GM12878 (cell line): Measurements from ENCODE around the gene TXNRD1. TPM values are rescaled to one million over a fixed set of nuclear protein-coding genes. Genes with fewer than 3 reads are reported as not detected.

Source experiments
- ATAC-seq: fragments of 200-7000 bp; cut with Tn5 transposase; 3 replicates; pipeline ENCODE4 v1.9.1; 2020; ENCODE audit warnings: mild to moderate bottlenecking, moderate library complexity
- BruUV-seq: library from RNA; stranded (reverse); fragments of 400-500 nt; replicated peaks from 2 replicates; lab custom pipeline; 2021; lab: Mats Ljungman, UMichigan
- CTCF ChIA-PET: fragments of 300-600 bp; sonication (Branson Sonifier 250); formaldehyde crosslinking; extraction: SDS; loops from one replicate; lab custom pipeline; 2021; ENCODE audit warnings: inconsistent platforms; lab: Yijun Ruan, JAX
- POLR2A ChIA-PET: fragments of 350-600 bp; formaldehyde crosslinking; extraction: SDS; loops from one replicate; lab custom pipeline; 2021; ENCODE audit warnings: inconsistent platforms; lab: Charles Lee
- RAD21 ChIA-PET: fragments of 300-600 bp; sonication (Branson Sonifier 250); formaldehyde crosslinking; loops from one replicate; lab custom pipeline; 2023; ENCODE audit warnings: antibody characterized with exemption; ENCODE audit not compliant: unreplicated experiment; lab: Charles Lee
- SMC1A ChIA-PET: fragments of 300-600 bp; sonication (Branson Sonifier 250); formaldehyde crosslinking; loops from one replicate; lab custom pipeline; 2023; ENCODE audit not compliant: unreplicated experiment, uncharacterized antibody; lab: Charles Lee
- DNase-seq: peaks from one replicate; pipeline ENCODE4 v3.0.0-alpha.2; 2011; ENCODE audit warnings: low read depth, low spot score
- FAIRE-seq: peaks from 3 replicates; lab custom pipeline; 2011; peaks lifted over from hg19 to GRCh38; lab: Jason Lieb, UNC
- H2AFZ ChIP-seq: 2 replicates; pipeline ENCODE4 v1.6.0; 2011; ENCODE audit warnings: low read depth, low read length, control low read depth; ENCODE audit not compliant: control insufficient read depth
- H3K27ac ChIP-seq: 2 replicates; pipeline ENCODE4 v1.5.1; 2011; ENCODE audit warnings: control low read depth; ENCODE audit not compliant: control insufficient read depth, insufficient read depth
- H3K27me3 ChIP-seq, 2 experiments: replicated peaks in 1 of 2; 2 replicates each; pipeline versions ENCODE4 v1.6.0 to v1.6.1; 2011; ENCODE audit warnings: low read length in 1 of 2; ENCODE audit not compliant: control insufficient read depth in 2 of 2, insufficient read depth in 2 of 2
- H3K36me3 ChIP-seq, 2 experiments: 2 replicates each; pipeline ENCODE4 v1.5.1; 2011; ENCODE audit warnings: low read length in 1 of 2; ENCODE audit not compliant: control insufficient read depth in 2 of 2, insufficient read depth in 2 of 2
- H3K4me1 ChIP-seq: 2 replicates; pipeline ENCODE4 v1.6.1; 2011; ENCODE audit warnings: mild to moderate bottlenecking, low read length, moderate library complexity, mixed read lengths; ENCODE audit not compliant: control insufficient read depth, insufficient read depth
- H3K4me2 ChIP-seq: 2 replicates; pipeline ENCODE4 v1.6.0; 2011; ENCODE audit warnings: control low read depth; ENCODE audit not compliant: control insufficient read depth, insufficient read depth
- H3K4me3 ChIP-seq: fragments of 200-600 bp; sonication (generic); 2 replicates; pipeline ENCODE4 v1.5.1; 2016
- H3K79me2 ChIP-seq: 2 replicates; pipeline ENCODE4 v1.6.0; 2011; ENCODE audit warnings: low read length; ENCODE audit not compliant: control insufficient read depth, insufficient read depth
- H3K9ac ChIP-seq: 2 replicates; pipeline ENCODE4 v1.8.0; 2011; ENCODE audit warnings: low read length, control low read depth, mixed read lengths; ENCODE audit not compliant: control insufficient read depth, insufficient read depth
- H3K9me3 ChIP-seq: replicated peaks from 3 replicates; pipeline ENCODE4 v1.5.1; 2011; ENCODE audit warnings: mild to moderate bottlenecking, low read length; ENCODE audit not compliant: control insufficient read depth, insufficient read depth
- H4K20me1 ChIP-seq: 2 replicates; pipeline ENCODE4 v1.6.0; 2011; ENCODE audit not compliant: control insufficient read depth, insufficient read depth
- ATF7 ChIP-seq: fragments of 450-650 bp; IDR thresholded peaks from 2 replicates; pipeline ENCODE4 v1.6.1; 2016; ENCODE audit warnings: low read depth, mild to moderate bottlenecking
- CBX5 ChIP-seq: sonication (generic); IDR thresholded peaks from 2 replicates; pipeline ENCODE4 v1.6.1; 2016; ENCODE audit warnings: low read depth, moderate library complexity, mild to moderate bottlenecking, inconsistent platforms
- IKZF1 ChIP-seq: fragments of 450-650 bp; conservative IDR thresholded peaks from 2 replicates; pipeline ENCODE4 v1.6.1; 2017; ENCODE audit warnings: antibody characterized with exemption, mild to moderate bottlenecking
- IRF3 ChIP-seq: fragments of 450-650 bp; IDR thresholded peaks from 2 replicates; pipeline ENCODE4 v1.6.1; 2014; ENCODE audit warnings: mild to moderate bottlenecking
- IRF5 ChIP-seq: fragments of 450-650 bp; IDR thresholded peaks from 2 replicates; pipeline ENCODE4 v1.6.1; 2017; ENCODE audit warnings: borderline replicate concordance
- JUNB ChIP-seq: IDR thresholded peaks from 2 replicates; pipeline ENCODE4 v1.6.1; 2016; ENCODE audit warnings: antibody characterized with exemption, mild to moderate bottlenecking
- KLF5 ChIP-seq: fragments of 450-650 bp; IDR thresholded peaks from 2 replicates; pipeline ENCODE4 v1.6.1; 2014; ENCODE audit warnings: mild to moderate bottlenecking; ENCODE audit not compliant: partially characterized antibody
- NBN ChIP-seq: fragments of 450-650 bp; IDR thresholded peaks from 2 replicates; pipeline ENCODE4 v1.6.1; 2016
- TCF3 ChIP-seq: IDR thresholded peaks from 2 replicates; pipeline ENCODE4 v1.6.1; 2012; ENCODE audit warnings: low read depth, mild to moderate bottlenecking, low read length, borderline replicate concordance; ENCODE audit not compliant: insufficient read depth
- USF2 ChIP-seq: IDR thresholded peaks from 2 replicates; pipeline ENCODE4 v1.6.1; 2011; ENCODE audit warnings: low read depth, low read length, improper control_type of control experiment, borderline replicate concordance
- YBX1 ChIP-seq: fragments of 450-650 bp; IDR thresholded peaks from 2 replicates; pipeline ENCODE4 v1.6.1; 2016; ENCODE audit warnings: antibody characterized with exemption
- ZNF687 ChIP-seq: fragments of 450-650 bp; IDR thresholded peaks from 2 replicates; pipeline ENCODE4 v1.6.1; 2017; ENCODE audit warnings: mild to moderate bottlenecking, moderate library complexity
- WGBS: methylation state at CpG from one replicate; pipeline ENCODE4 v1.1.6; 2016; ENCODE audit warnings: low lambda C conversion rate; ENCODE audit not compliant: insufficient replicate concordance, insufficient coverage; ENCODE audit errors: missing lambda C conversion rate; 5-methylcytosine and 5-hydroxymethylcytosine counted together
- in situ Hi-C: fragments of 300-500 bp; cut with MboI; formaldehyde crosslinking; loops from 9 replicates; pipeline ENCODE4 v1.14.3; 2018; ENCODE audit warnings: mixed read lengths
- intact Hi-C: fragments of 100-400 bp; cut with micrococcal nuclease; formaldehyde crosslinking; loops from one replicate; pipeline ENCODE4 v1.14.2; 2022; ENCODE audit not compliant: unreplicated experiment
- polyA plus RNA-seq, 11 experiments: library from polyadenylated mRNA; depleted of rRNA in 4 of 11; unstranded in 6 of 11; stranded (reverse) in 5 of 11; fragments of >200 nt; fragmentation: Nextera tagmentation in 4 of 11; fragmentation: Illumina TruSeq in 1 of 11; extraction: Ambion mirVana in 4 of 11; extraction: Trizol in 1 of 11; gene quantifications; 1 replicate in 1 of 11; 2 replicates in 10 of 11; pipeline versions ENCODE4 v1.2.1 to v1.2.3, GENCODE V29; 2011 to 2016; ENCODE audit warnings: inconsistent platforms in 2 of 11, missing spikeins in 2 of 11, low read depth in 1 of 11
- total RNA-seq, 4 experiments: library from RNA; depleted of rRNA in 3 of 4; stranded (reverse); fragments of >200 nt in 3 of 4; fragmentation: Illumina TruSeq in 1 of 4; extraction: Trizol in 1 of 4; gene quantifications; 2 replicates each; pipeline versions ENCODE4 v1.2.1 to v1.2.3, GENCODE V29; 2013 to 2021

The TXNRD1 gene
- total and polyA plus RNA-seq, 10 of the 15 experiments (the other 5 are each of a cell fraction or from before 2014, with no cell fraction given) = 52.6 to 84.6 (median 67.8) TPM

DNA sequence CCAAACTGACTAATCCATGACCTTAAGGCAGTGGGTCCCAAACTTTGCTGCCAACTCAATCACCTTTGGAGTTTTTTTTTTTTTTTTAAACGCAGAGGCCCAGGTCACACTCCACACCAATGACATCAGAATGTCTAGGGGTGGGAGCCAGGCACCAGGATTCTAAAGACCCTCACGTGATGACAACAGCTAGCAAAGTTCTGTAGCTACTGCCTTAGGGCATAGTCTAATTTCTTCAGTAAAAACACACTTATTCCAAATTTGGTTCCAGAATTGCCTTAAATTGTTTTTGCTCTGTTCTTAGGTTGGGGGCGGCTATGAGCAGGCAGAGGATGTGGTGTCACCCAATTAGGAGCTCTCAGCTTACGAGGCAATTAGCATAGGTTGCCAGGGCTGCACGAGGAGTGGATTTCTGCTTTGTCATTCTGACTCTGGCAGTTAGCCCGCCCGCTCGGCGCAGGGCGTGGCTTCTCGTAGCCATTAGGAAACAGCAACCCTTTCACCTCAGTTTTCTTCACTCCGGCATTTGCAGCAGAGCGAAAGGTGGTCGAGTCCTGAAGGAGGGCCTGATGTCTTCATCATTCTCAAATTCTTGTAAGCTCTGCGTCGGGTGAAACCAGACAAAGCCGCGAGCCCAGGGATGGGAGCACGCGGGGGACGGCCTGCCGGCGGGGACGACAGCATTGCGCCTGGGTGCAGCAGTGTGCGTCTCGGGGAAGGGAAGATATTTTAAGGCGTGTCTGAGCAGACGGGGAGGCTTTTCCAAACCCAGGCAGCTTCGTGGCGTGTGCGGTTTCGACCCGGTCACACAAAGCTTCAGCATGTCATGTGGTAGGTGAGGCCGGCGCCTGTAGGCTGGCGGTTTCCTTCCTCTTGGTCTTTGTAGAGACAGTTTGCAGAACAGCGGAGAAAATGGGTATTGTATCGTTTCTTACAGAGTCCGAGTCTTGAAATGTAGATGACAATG is 71.2 kb downstream of the TXNRD1 start:
- Histone ChIP-seq H3K27ac (peak overlapping the region; percentile 89), H3K9ac (peak overlapping the region; percentile 87), H3K79me2 (peaks cover 41% of the 10 kb centered on the region), H3K9me3 (no peaks in the 10 kb centered on the region), H3K27me3 (no peaks in the 10 kb centered on the region), H3K4me2 (peak overlapping the region; percentile 81), H2AFZ (peak overlapping the region; percentile 80), H4K20me1 (no peaks in the 10 kb centered on the region), H3K4me1 (peaks cover 8% of the 10 kb centered on the region), H3K4me3 (peak overlapping the region; percentile 89), H3K36me3 (peaks cover 0 to 3% of the 10 kb centered on the region in 2 experiments; a peak in 1 of 4 replicates)
- DNase-seq (peak; percentile 94), ATAC-seq (peak; percentile 93), FAIRE-seq (peak; percentile 99)
- RAD21 ChIA-PET = interaction anchor here (0.9 to 5.6 kb wide), 12 partner anchors 11 to 403 kb away, joined by 3 to 41 read pairs (median 6); partner anchors contain the start of genes EID3, HCFC2, HSP90B1 and NFYB
- in situ Hi-C loops (no loop called here), intact Hi-C loops (loop anchor here (5.0 to 10.0 kb wide), 3 partner anchors 154 to 322 kb away; partner anchors contain the start of genes HCFC2 and TDG)
- CTCF ChIA-PET = interaction anchor here (1.0 to 4.1 kb wide), 11 partner anchors 11 to 148 kb away, joined by 3 to 24 read pairs (median 5); partner anchors contain the start of genes EID3, NFYB and TXNRD1
- TSS peak; percentile 76 for BruUV-seq
- under 1% methylated on average over 40 of the region's 40 CpGs for WGBS
- POLR2A ChIA-PET = interaction anchor here (0.6 to 4.7 kb wide), 11 partner anchors 10 to 821 kb away, joined by 3 to 56 read pairs (median 5); partner anchors contain the start of genes EID3, NT5DC3 and WASHC4
- SMC1A ChIA-PET = interaction anchor here (0.6 to 8.1 kb wide), 12 partner anchors 9 to 360 kb away, joined by 3 to 58 read pairs (median 5); partner anchors contain the start of genes EID3 and NFYB
- TF ChIP-seq JUNB = no peak
- peak; percentile 83 for TF ChIP-seq ATF7
- TF ChIP-seq IKZF1 = peak; percentile 63; the same call in 1 of the 2 replicates
- 0 out of 2 replicates have a peak, but pooled peaks have one; percentile 25 for TF ChIP-seq TCF3
- peak; percentile 74 for TF ChIP-seq KLF5
- TF ChIP-seq ZNF687 = no peak
- TF ChIP-seq CBX5 = peak; percentile 81
- no peak; the same call in 1 of the 2 replicates for TF ChIP-seq IRF3
- TF ChIP-seq NBN = peak; percentile 91
- TF ChIP-seq IRF5 = no peak
- TF ChIP-seq USF2 = no peak; the same call in 1 of the 2 replicates
- no peak for TF ChIP-seq YBX1
